Measurements from ENCODE around the gene RPL36. TPM values are rescaled to one million over a fixed set of nuclear protein-coding genes. Genes with fewer than 3 reads are reported as not detected.
"Not testable (repeated sequence)": the region's sequence is repeated elsewhere in the genome, so short reads cannot be mapped to it uniquely, and the experiment has no call there.

The RPL36 gene
- total RNA-seq, 1 experiment from 2014 or later = 867 TPM

GRCh38 chr19:5687360-5688198 is 2.5 kb upstream of the RPL36 start:
- no peak for DNase-seq (ENCODE audit: extremely low read depth, low read depth)

- not testable (repeated sequence) for DNase-seq (ENCODE audit: extremely low read depth, low read depth)
Measured at GRCh38 chr19:5688262-5688881, 1.7 kb upstream of the RPL36 start.

- no peak for DNase-seq (ENCODE audit: extremely low read depth, low read depth)
Measured at GRCh38 chr19:5690955-5691821, 1.1 kb downstream of the RPL36 start.

GRCh38 chr19:5691822-5692722 is 2.0 kb downstream of the RPL36 start:
- no peak for DNase-seq (ENCODE audit: extremely low read depth, low read depth)

- no peak for DNase-seq (ENCODE audit: extremely low read depth, low read depth)
Measured at GRCh38 chr19:5692723-5693194, 2.7 kb downstream of the RPL36 start.

- DNase-seq (ENCODE audit: extremely low read depth, low read depth) = no peak
Measured at GRCh38 chr19:5693195-5694166, 3.4 kb downstream of the RPL36 start.

GRCh38 chr19:5694167-5694955 is 4.3 kb downstream of the RPL36 start:
- DNase-seq (ENCODE audit: extremely low read depth, low read depth) = no peak

- no peak for DNase-seq (ENCODE audit: extremely low read depth, low read depth)
Measured at GRCh38 chr19:5694956-5695648, 5.0 kb downstream of the RPL36 start.

GRCh38 chr19:5695649-5696195 is 5.6 kb downstream of the RPL36 start:
- no peak for DNase-seq (ENCODE audit: extremely low read depth, low read depth)

- no peak for DNase-seq (ENCODE audit: extremely low read depth, low read depth)
Measured at GRCh38 chr19:5696196-5697021, 6.3 kb downstream of the RPL36 start.

GRCh38 chr19:5697022-5697889 is 7.2 kb downstream of the RPL36 start:
- no peak for DNase-seq (ENCODE audit: extremely low read depth, low read depth)

- no peak for DNase-seq (ENCODE audit: extremely low read depth, low read depth)
Measured at GRCh38 chr19:5697890-5698634, 8.0 kb downstream of the RPL36 start.

- DNase-seq (ENCODE audit: extremely low read depth, low read depth) = no peak
Measured at GRCh38 chr19:5698635-5699422, 8.7 kb downstream of the RPL36 start.
